HUDEP-2 (cell line): ENCODE results near the gene FOXS1.

Experiments
- DNase-seq, 76 experiments: peaks; one replicate each; lab custom pipeline; 2025; ENCODE audit not compliant: unreplicated experiment in 76 of 76; lab: John Stamatoyannopoulos, UW

FOXS1 gene

GRCh38 chr20:31801508-31801907 lies 43.9 kb downstream of the FOXS1 start:
- peak in 21 of 76 experiments; percentile 2 to 41 (median 15) for DNase-seq

GRCh38 chr20:31797364-31797763 lies 48.0 kb downstream of the FOXS1 start:
- no peak for DNase-seq
